Fibroblast of skin of left quadriceps (primary cell): Measurements from ENCODE around the gene MTUS2.

Experiments used
- DNase-seq, 2 experiments: peaks; one replicate each; pipeline ENCODE4 v3.0.0-alpha.2; 2013; ENCODE audit warnings: low read depth in 2 of 2

The MTUS2 gene

GRCh38 chr13:28820099-28821051 lies at the start of gene MTUS2:
MTUS2 (plus strand) TSS chr13:28820339.
- DNase-seq: no peak

- no peak for DNase-seq
These were observed 41.6 kb upstream of the MTUS2 start for GRCh38 chr13:28778308-28779215.

- peak; percentile 16 to 20 for DNase-seq
These were observed 27.1 kb upstream of the MTUS2 start for GRCh38 chr13:28792992-28793391.

GRCh38 chr13:28794396-28794795 lies 25.7 kb upstream of the MTUS2 start:
- no peak for DNase-seq

GRCh38 chr13:28796938-28797257 lies 23.2 kb upstream of the MTUS2 start:
- DNase-seq: no peak

GRCh38 chr13:28805193-28805819 lies 14.8 kb upstream of the MTUS2 start:
- DNase-seq: no peak

- DNase-seq: no peak
These were observed 2.9 kb upstream of the MTUS2 start for GRCh38 chr13:28817204-28817603.

- DNase-seq: no peak
These were observed 951 bp upstream of the MTUS2 start for GRCh38 chr13:28819046-28819730.

GRCh38 chr13:28819735-28820098 lies 422 bp upstream of the MTUS2 start:
- DNase-seq: no peak

- no peak for DNase-seq
These were observed 2.0 kb downstream of the MTUS2 start for GRCh38 chr13:28822151-28822550.

GRCh38 chr13:28822801-28823200 lies 2.7 kb downstream of the MTUS2 start:
- DNase-seq: no peak

GRCh38 chr13:28825379-28825778 lies 5.2 kb downstream of the MTUS2 start:
- no peak for DNase-seq

- no peak for DNase-seq
These were observed 6.2 kb downstream of the MTUS2 start for GRCh38 chr13:28826368-28826767.

- DNase-seq: no peak
These were observed 10.4 kb downstream of the MTUS2 start for GRCh38 chr13:28830580-28830979.

GRCh38 chr13:28831117-28831516 lies 11.0 kb downstream of the MTUS2 start:
- no peak for DNase-seq

- no peak for DNase-seq
These were observed 17.0 kb downstream of the MTUS2 start for GRCh38 chr13:28837111-28837510.

GRCh38 chr13:28843639-28844038 lies 23.5 kb downstream of the MTUS2 start:
- DNase-seq: no peak

- DNase-seq: no peak
These were observed 29.3 kb downstream of the MTUS2 start for GRCh38 chr13:28849441-28849840.

GRCh38 chr13:28850226-28850625 lies 30.1 kb downstream of the MTUS2 start:
- no peak for DNase-seq

GRCh38 chr13:28851422-28851821 lies 31.3 kb downstream of the MTUS2 start:
- DNase-seq: no peak

GRCh38 chr13:28854657-28855056 lies 34.5 kb downstream of the MTUS2 start:
- no peak for DNase-seq

GRCh38 chr13:28856287-28856686 lies 36.1 kb downstream of the MTUS2 start:
- DNase-seq: no peak
